ENCODE results near the gene ACTA2.

ACTA2 gene

DNA sequence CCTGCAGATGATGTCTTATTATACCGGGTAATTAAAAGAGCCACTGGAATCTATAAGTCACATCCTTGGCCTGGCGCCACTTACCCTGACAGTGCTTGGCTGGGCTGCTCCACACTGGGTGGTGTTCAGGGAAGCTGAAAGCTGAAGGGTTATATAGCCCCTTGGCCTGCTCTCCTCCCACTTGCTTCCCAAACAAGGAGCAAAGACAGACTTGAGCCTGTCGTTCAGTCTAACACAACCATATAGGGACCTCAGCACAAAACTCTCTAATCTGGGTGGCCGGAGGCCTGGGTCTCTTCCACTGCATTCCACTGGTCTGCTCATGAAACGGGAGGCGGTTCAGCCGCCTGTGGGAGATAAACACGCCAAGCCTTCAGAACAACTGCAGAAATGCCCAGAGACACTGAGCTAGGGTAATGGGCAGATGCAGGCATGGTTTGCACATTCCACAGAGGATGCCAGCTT, at the start of gene ACTA2:
ACTA2 (minus strand) TSS at position 127 of the 465 bp plus-strand sequence. CDS start 3,843 bp downstream, outside the sequence.
- H3K4me3 ChIP-seq (replicated peaks; ENCODE audit: low read depth, low read length): no peak within 1 kb of the TSS
- TF ChIP-seq, protein P1, sequence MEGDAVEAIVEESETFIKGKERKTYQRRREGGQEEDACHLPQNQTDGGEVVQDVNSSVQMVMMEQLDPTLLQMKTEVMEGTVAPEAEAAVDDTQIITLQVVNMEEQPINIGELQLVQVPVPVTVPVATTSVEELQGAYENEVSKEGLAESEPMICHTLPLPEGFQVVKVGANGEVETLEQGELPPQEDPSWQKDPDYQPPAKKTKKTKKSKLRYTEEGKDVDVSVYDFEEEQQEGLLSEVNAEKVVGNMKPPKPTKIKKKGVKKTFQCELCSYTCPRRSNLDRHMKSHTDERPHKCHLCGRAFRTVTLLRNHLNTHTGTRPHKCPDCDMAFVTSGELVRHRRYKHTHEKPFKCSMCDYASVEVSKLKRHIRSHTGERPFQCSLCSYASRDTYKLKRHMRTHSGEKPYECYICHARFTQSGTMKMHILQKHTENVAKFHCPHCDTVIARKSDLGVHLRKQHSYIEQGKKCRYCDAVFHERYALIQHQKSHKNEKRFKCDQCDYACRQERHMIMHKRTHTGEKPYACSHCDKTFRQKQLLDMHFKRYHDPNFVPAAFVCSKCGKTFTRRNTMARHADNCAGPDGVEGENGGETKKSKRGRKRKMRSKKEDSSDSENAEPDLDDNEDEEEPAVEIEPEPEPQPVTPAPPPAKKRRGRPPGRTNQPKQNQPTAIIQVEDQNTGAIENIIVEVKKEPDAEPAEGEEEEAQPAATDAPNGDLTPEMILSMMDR (IDR thresholded peaks at IDR 0.05; ENCODE audit: low read depth, low read length, missing control alignments): no peak

DNA sequence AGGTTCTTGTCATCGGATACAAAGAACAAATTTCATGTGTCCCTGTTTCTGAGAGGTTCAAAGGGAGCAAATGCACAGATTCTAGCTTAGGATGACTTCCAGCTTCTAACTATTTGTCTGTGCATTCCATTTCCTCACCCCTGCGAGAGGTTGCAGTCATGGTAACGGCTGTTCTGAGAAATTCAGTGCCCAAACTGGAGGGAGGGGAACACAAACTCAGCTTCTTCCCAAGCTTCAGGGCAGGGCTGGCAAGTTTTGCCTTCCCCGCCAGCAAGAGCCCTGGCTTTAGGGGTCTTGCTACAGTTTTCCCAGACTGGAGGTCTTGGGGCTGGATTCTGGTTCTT, 49.1 kb upstream of the ACTA2 start:
- DNase-seq (ENCODE audit: extremely low read depth, low read depth): no peak
- TF ChIP-seq, protein P1 (IDR thresholded peaks at IDR 0.05; ENCODE audit: low read depth, low read length, missing control alignments): no peak
- no peak overlapping the region for H3K4me3 ChIP-seq (replicated peaks; ENCODE audit: low read depth, low read length)

More for the DNA sequence above, at the start of gene ACTA2:
- DNase-seq (ENCODE audit: extremely low read depth, low read depth): no peak

DNA sequence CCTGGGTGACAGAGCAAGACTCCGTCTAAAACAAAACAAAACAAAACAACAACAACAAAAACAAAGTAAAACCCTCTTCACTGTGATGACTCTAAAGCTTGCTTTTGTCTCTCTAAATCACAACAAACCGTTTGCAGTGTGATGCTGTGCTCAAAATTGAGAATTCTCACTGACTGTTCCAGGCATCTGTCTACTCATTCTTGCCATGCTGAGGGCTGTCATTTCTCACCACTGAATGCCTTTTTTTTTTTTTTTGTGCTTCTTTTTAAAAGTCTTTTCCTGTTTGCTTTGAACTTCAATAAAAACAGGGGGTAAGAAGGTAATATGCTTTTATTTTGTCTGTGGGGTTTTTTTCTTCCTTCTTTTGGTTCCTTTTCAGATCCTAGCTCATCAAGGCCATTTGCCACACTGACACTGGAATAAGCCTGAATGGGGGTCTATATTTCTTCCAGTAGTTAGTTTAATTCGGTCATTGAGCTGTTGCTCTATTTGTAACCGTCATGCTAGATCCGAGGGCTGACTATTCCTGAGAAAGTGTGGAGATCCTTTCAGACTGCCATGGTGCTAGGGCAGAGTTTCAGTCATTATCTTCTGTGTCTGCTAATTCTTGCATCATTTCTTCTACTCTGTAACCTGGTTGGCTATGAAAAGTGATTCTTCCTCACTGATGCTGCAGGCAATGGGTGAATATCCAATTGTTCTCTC, 48.6 kb upstream of the ACTA2 start:
- TF ChIP-seq, protein P1 (IDR thresholded peaks at IDR 0.05; ENCODE audit: low read depth, low read length, missing control alignments): no peak
- DNase-seq (ENCODE audit: extremely low read depth, low read depth): no peak
- no peak overlapping the region for H3K4me3 ChIP-seq (replicated peaks; ENCODE audit: low read depth, low read length)

DNA sequence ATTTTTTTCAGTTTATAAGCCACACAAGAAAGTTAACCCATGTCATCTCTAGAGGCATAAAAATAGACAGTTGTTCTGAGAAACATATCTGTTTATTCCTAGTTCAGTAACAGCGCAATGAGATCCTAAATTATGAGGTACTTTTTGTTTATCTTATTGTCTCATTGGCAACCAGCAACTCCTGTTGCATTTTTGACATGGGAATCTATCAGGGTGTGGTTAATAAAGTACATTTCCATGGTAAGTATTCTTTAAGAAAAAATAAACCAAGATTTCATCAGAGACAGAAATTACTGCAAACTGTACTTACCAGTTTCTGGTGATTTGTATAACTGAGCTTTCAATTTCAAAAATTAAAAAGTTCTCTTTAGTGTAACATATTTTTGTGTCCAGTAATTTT, 47.1 kb upstream of the ACTA2 start:
- DNase-seq (ENCODE audit: extremely low read depth, low read depth): no peak
- no peak overlapping the region for H3K4me3 ChIP-seq (replicated peaks; ENCODE audit: low read depth, low read length)
- TF ChIP-seq, protein P1 (IDR thresholded peaks at IDR 0.05; ENCODE audit: low read depth, low read length, missing control alignments): no peak

DNA sequence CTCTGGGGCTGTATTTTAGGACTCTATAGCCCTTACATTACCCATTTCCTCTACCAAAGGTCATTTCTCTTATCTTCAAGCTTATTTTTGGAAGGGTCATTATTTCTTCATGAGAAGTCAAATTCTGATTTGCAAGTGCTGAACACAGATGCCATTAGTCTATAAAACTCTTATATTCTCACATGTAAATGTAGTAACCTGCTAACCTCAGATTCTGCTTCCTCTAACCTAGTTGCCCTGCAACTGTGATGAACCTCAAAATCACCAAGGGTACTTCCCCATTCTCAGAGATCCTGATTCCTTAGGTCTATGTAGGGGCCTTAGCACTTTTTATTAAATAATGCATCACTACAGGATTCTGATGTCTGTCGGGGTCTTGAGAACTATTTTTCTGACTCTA, 44.4 kb upstream of the ACTA2 start:
- H3K4me3 ChIP-seq (replicated peaks; ENCODE audit: low read depth, low read length): no peak overlapping the region
- no peak for DNase-seq (ENCODE audit: extremely low read depth, low read depth)
- TF ChIP-seq, protein P1 (IDR thresholded peaks at IDR 0.05; ENCODE audit: low read depth, low read length, missing control alignments): no peak

DNA sequence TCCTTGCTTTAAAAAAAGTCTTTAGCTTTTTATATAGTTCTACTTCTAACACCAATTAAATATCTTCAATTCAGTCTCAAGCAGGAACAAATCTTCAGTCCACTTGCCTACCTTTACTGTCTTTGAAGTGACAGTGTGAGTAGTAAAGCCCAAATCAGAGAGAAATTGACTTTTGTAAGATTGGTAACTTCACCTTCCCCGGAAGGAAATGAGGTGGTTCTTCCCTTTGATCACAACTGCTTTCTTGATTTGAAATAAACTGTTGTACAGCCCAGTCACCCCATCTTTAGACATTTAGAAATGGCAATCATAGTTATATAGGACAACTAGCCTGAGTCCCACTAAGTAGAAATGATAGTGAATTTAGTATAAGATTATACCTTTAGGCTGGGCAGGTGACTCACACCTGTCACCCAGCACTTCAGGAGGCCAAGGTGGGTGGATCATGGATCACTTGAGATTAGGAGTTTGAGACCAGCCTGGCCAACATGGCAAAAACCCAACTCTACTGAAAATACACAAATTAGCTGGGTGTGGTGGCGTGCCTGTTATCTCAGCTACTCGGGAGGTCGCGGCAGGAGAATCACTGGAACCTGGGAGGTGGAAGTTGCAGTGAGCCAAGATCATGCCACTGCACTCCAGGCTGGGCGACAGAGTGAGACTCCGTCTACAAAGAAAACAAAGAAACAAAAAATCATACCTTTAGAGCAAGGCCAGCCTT, 42.7 kb upstream of the ACTA2 start:
- TF ChIP-seq, protein P1 (IDR thresholded peaks at IDR 0.05; ENCODE audit: low read depth, low read length, missing control alignments): no peak
- DNase-seq (ENCODE audit: extremely low read depth, low read depth): no peak
- H3K4me3 ChIP-seq (replicated peaks; ENCODE audit: low read depth, low read length): no peak overlapping the region

Measured in HFF-Myc (cell line).